K562 (cell line): ENCODE measurements around the gene LAMA3. TPM values are rescaled to one million over a fixed set of nuclear protein-coding genes. Genes with fewer than 3 reads are reported as not detected.

Experiments used
- AFF1 ChIP-seq, 2 experiments: fragments of 450-650 bp; IDR thresholded peaks; 2 replicates each; pipeline ENCODE4 v1.6.1; 2018; ENCODE audit warnings: mild to moderate bottlenecking in 2 of 2, low read depth in 1 of 2; ENCODE audit not compliant: partially characterized antibody in 2 of 2
- CHAMP1 ChIP-seq: fragments of 450-650 bp; IDR thresholded peaks from 2 replicates; pipeline ENCODE4 v1.6.1; 2016; ENCODE audit warnings: mild to moderate bottlenecking
- HMG20A ChIP-seq: fragments of 450-650 bp; formaldehyde crosslinking; conservative IDR thresholded peaks from 2 replicates; pipeline ENCODE4 v1.4.0; 2020; ENCODE audit warnings: mild to moderate bottlenecking, mixed read lengths
- SAFB2 ChIP-seq: fragments of 200-400 bp; formaldehyde crosslinking; IDR thresholded peaks from 2 replicates; pipeline ENCODE4 v1.6.1; 2018; ENCODE audit warnings: borderline replicate concordance, low read length, low read depth, moderate library complexity; ENCODE audit not compliant: severe bottlenecking
- polyA plus RNA-seq, 8 experiments: library from polyadenylated mRNA; depleted of rRNA in 4 of 8; stranded (reverse) in 5 of 8; unstranded in 3 of 8; fragments of >200 nt; fragmentation: Nextera tagmentation in 2 of 8; fragmentation: Illumina TruSeq in 1 of 8; extraction: Ambion mirVana in 2 of 8; extraction: Trizol in 1 of 8; gene quantifications; 2 replicates each; pipeline versions ENCODE4 v1.2.1 to v1.2.3, GENCODE V29; 2011 to 2014; ENCODE audit warnings: inconsistent platforms in 1 of 8, missing spikeins in 1 of 8
- total RNA-seq, 7 experiments: library from RNA; depleted of rRNA in 6 of 7; stranded (reverse); fragments of >200 nt in 6 of 7; fragmentation: Illumina TruSeq in 2 of 7; extraction: Trizol in 2 of 7; gene quantifications; 2 replicates each; pipeline versions ENCODE4 v1.2.1 to v1.2.3, GENCODE V29; 2011 to 2021; ENCODE audit warnings: low replicate concordance in 1 of 7

The LAMA3 gene
- total and polyA plus RNA-seq, 9 of the 15 experiments (the other 6 are each of a cell fraction or from before 2014, with no cell fraction given), result 0.07 TPM; not detected in 8

DNA sequence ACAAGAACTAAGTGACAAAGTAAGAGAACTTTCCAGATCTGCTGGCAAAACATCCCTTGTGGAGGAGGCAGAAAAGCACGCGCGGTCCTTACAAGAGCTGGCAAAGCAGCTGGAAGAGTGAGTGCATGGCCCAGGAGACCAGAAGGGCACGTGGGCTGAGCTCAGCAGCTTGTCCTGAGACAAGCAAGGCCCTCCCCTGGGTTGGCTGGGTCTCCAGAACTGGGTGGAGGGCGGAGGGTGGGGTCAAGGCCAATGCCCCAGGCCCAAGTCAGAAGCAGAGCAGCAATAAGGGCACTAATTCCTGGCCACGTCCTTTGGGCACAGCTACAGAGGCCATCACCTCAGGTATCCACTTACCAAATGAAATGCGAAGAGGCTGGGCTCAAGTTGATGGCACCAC is 214.7 kb downstream of the LAMA3 start (continued):
- TF ChIP-seq AFF1 (IDR thresholded peaks at IDR 0.05; ENCODE audit: low read depth in 1 of 2, partially characterized antibody in 2 of 2) (no peak), HMG20A (CRISPR knock-in tag) (no peak), CHAMP1 (no peak), SAFB2 (no peak)
